AG04450 (cell line): Measurements from ENCODE around the gene RMRP. TPM values are rescaled to one million over a fixed set of nuclear protein-coding genes. Genes with fewer than 3 reads are reported as not detected.

Experiments used
- CTCF ChIA-PET: fragments of 300-600, 350-600 bp; formaldehyde crosslinking; extraction: SDS; loops from one replicate; lab custom pipeline; 2022; ENCODE audit warnings: antibody characterized with exemption, inconsistent platforms; lab: Charles Lee
- POLR2A ChIA-PET: fragments of 350-600 bp; formaldehyde crosslinking; extraction: SDS; loops from one replicate; lab custom pipeline; 2021; ENCODE audit warnings: antibody characterized with exemption, inconsistent platforms; lab: Yijun Ruan, JAX
- DNase-seq: peaks from one replicate; pipeline ENCODE4 v3.0.0-alpha.2; 2011; ENCODE audit warnings: low read depth, low spot score
- H3K27ac ChIP-seq: one replicate; pipeline ENCODE4 v1.5.1; 2012; ENCODE audit warnings: low read depth, low read length, control low read depth
- H3K27me3 ChIP-seq: one replicate; pipeline ENCODE4 v1.6.0; 2012; ENCODE audit warnings: low read length; ENCODE audit not compliant: control insufficient read depth, insufficient read depth
- H3K4me3 ChIP-seq: 2 replicates; pipeline ENCODE4 v1.5.1; 2011; ENCODE audit warnings: mild to moderate bottlenecking, low read depth, low read length, control low read depth
- H3K9me3 ChIP-seq: 2 replicates; pipeline ENCODE4 v1.5.1; 2012; ENCODE audit warnings: low read length; ENCODE audit not compliant: control insufficient read depth, insufficient read depth
- CTCF ChIP-seq: IDR thresholded peaks from 2 replicates; pipeline ENCODE4 v1.5.1; 2011; ENCODE audit warnings: low read depth, low read length, control low read depth, inconsistent platforms
- polyA plus RNA-seq: library from polyadenylated mRNA; depleted of rRNA; stranded (reverse); fragments of >200 nt; gene quantifications from 2 replicates; pipeline ENCODE4 v1.2.3, GENCODE V29; 2011

Gene RMRP
- polyA plus RNA-seq, 1 experiment = 173 TPM

GRCh38 chr9:35703906-35704672 lies 46.3 kb upstream of the RMRP start:
- no peak for DNase-seq
- Histone ChIP-seq H3K4me3 (no peak overlapping the region), H3K27ac (no peak overlapping the region), H3K27me3 (no peaks in the 10 kb centered on the region), H3K9me3 (no peaks in the 10 kb centered on the region)
- ChIA-PET CTCF (interaction anchor here (7.5 kb wide), 1 partner anchor 8 kb away, joined by 48 read pairs; no protein-coding TSS in a partner anchor), POLR2A (interaction anchor here (1.1 kb wide), 1 partner anchor 14 kb away, joined by 9 read pairs; no protein-coding TSS in a partner anchor)
- no peak for TF ChIP-seq CTCF

GRCh38 chr9:35702696-35703095 lies 44.9 kb upstream of the RMRP start:
- ChIA-PET CTCF (interaction anchor here (0.6 kb wide), 1 partner anchor 28 kb away, joined by 3 read pairs; no protein-coding TSS in a partner anchor), POLR2A (interaction anchor here (0.6 kb wide), 1 partner anchor 13 kb away, joined by 5 read pairs; no protein-coding TSS in a partner anchor)
- DNase-seq = no peak

GRCh38 chr9:35700942-35701341 lies 43.1 kb upstream of the RMRP start:
- no peak for TF ChIP-seq CTCF
- ChIA-PET POLR2A (interaction anchor here (0.6 to 1.1 kb wide), 3 partner anchors 13 to 604 kb away, joined by 3 read pairs; partner anchors contain the start of genes CREB3 and TLN1), CTCF (interaction anchor here (1.0 to 1.2 kb wide), 2 partner anchors 36 to 97 kb away, joined by 3 read pairs; partner anchors contain the start of gene ARHGEF39)
- no peaks in the 10 kb centered on the region for H3K9me3 ChIP-seq
- no peak overlapping the region for H3K4me3 ChIP-seq
- DNase-seq = no peak
- H3K27ac ChIP-seq = no peak overlapping the region
- no peaks in the 10 kb centered on the region for H3K27me3 ChIP-seq

More at GRCh38 chr9:35702696-35703095, 44.9 kb upstream of the RMRP start:
- H3K9me3 ChIP-seq = no peaks in the 10 kb centered on the region
- H3K27ac ChIP-seq = no peak overlapping the region
- H3K27me3 ChIP-seq = no peaks in the 10 kb centered on the region
- no peak overlapping the region for H3K4me3 ChIP-seq
- no peak for TF ChIP-seq CTCF

GRCh38 chr9:35700031-35700430 lies 42.2 kb upstream of the RMRP start:
- no peaks in the 10 kb centered on the region for H3K9me3 ChIP-seq
- H3K27me3 ChIP-seq = no peaks in the 10 kb centered on the region
- H3K4me3 ChIP-seq = no peak overlapping the region
- CTCF ChIA-PET = interaction anchor here (1.2 kb wide), 1 partner anchor 35 kb away, joined by 3 read pairs; the partner anchor contains the start of gene ARHGEF39
- POLR2A ChIA-PET = no interaction called here
- DNase-seq = no peak
- no peak for TF ChIP-seq CTCF
- no peak overlapping the region for H3K27ac ChIP-seq

- TF ChIP-seq CTCF = no peak
- no peak for DNase-seq
- Histone ChIP-seq H3K9me3 (no peaks in the 10 kb centered on the region), H3K4me3 (no peak overlapping the region), H3K27ac (no peak overlapping the region), H3K27me3 (no peaks in the 10 kb centered on the region)
- POLR2A ChIA-PET = interaction anchor here (1.6 kb wide), 1 partner anchor 34 kb away, joined by 5 read pairs; the partner anchor contains the start of genes CREB3 and TLN1
- CTCF ChIA-PET = interaction anchor here (1.2 to 4.4 kb wide), 5 partner anchors 10 to 37 kb away, joined by 4 to 48 read pairs (median 24); no protein-coding TSS in a partner anchor
These were observed 40.4 kb upstream of the RMRP start for GRCh38 chr9:35698231-35698630.
